ENCODE results near the gene PIP5K1C.

PIP5K1C gene

DNA sequence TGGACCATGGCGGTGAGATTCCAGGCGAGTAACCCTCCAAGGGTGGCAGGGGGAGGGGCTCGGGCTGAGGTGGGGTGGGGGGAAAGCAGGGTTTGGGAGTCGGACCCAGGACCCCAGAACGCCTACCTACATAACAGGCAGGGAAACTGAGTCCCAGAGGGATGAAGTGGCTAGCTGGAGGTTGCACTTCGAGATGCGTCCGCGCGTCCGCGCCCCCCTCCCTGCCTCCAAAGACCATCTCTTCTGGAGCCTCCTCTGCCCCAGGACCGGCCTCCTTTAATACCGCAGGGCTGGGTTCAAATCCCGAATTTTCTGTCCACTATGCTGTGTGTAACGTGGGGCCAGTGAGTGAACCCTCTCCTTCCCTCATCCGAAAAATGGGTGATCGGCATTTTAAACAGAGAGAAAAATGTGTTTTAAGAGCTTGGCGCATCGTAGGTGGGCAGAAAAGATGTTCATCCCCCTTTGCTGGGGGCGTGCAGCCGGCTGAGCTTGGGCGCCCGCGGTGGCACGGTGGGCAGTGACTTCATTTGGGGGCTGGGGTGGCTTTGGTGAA is 21.7 kb upstream of the PIP5K1C start:
- DNase-seq (ENCODE audit: low spot score): no peak

GRCh38 chr19:3721131-3721886 is 21.0 kb upstream of the PIP5K1C start:
- peak; percentile 95 for DNase-seq (ENCODE audit: low spot score)

DNA sequence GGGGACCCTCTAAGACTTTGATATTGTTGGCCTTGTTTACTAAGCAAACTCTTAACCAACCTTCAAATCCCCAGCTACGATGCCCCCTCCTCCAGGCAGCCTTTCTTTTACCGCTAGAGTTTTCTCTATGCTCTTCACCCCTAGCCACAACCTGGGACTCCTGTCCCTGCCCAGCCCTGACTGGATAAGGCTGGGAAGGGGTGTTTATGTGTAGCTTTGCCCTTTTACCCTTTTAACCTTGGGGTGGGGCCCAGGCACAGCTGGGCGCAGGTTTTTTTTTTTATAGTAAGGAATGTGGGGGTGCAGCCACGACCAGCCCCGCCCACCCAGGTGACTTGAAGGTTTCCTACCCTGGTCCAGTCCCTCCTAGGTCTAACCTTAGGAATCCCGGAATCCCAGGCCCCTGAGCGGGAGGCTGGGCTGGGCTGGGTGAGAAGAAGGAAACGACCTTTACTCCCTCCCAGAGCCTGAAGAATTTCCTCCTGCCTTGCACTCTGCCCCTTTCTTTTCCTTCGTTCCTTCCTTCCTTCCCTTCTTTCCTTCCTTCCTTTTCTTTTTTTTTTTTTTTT is 20.2 kb upstream of the PIP5K1C start:
- DNase-seq (ENCODE audit: low spot score): no peak

DNA sequence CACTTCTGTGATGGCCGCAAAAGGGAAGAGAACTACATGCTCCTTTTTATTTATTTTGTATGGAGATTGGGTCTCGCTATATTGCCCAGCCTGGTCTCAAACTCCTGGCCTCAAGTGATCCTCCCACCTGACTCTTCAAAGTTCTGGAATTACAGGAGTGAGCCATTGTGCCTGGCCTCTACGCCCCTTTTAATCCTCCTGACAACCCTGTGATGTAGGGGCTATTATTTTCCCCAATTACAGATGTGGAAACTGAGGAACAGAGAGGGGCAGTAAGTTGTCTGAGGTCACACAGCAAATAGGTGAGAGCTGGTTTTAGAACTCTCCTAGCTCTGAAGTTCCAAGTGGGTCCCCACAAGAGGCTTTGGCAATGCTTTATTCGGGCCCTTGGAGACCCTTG is 19.6 kb upstream of the PIP5K1C start:
- DNase-seq (ENCODE audit: low spot score): no peak

DNA sequence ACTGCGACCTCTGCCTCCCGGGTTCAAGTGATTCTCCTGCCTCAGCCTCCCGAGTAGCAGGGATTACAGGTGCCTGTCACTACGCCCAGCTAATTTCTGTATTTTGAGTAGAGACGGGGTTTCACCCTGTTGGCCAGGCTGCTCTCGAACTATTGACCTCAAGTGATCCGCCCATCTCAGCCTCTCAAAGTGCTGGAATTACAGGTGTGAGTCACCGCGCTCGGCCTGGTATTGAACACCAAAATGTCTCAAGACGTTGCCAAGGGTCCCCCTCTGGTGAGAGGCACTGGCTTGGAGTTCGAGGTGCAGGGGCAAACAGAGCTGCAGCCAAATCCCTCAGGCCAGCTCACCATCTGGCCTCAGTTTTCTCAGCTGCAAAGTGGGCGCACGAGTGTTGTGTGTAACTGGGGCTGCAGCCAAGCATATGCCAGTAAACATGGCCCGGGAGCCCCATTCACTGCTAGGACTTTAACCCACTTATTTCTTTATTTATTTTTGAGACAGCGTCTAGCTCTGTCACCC is 15.9 kb upstream of the PIP5K1C start:
- no peak for DNase-seq (ENCODE audit: low spot score)

DNA sequence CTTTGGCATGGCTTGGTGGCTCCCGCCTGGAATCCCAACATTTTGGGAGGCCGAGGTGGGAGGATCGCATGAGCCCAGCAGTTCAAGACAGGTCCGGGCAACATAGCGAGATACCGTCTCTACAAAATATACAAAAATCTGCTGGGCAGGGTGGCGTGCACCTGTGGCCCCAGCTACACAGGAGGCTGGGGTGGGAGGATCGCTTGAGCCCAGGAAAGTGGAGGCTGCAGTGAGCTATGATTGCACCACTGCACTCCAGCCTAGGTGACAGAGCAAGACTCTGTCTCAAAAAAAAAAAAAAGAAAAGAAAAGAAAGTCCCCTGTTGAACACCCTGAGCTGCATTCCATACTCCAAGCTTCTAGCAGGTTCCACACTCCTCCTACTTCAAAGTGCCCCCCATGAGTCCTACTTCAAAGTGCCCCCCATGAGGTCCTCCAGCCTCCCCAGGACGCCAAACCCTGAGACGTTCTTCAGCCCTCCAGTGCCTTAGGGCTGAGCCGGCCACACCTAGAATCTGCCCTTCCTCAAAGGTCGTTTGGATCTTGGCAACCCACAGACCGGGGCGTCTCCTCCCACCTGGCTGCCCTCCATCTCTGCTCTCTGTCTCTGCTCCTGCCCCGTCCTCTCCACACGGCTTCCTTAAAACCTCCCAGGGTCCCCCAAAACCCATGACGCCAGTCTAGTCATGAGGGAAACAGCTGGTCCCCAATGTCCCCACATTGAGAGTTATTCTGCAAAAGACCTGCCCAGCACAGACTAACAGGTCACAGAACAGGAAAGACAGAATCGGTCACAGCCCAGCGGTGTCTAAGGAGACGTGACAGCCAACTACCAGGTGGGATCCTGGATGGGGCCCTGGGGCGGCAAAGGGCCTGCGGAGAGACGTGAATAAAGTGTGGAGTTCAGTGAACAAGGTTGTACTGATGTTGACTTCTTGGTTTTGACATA is 12.7 kb upstream of the PIP5K1C start:
- no peak for DNase-seq (ENCODE audit: low spot score)

- DNase-seq (ENCODE audit: low spot score): no peak
Measured at GRCh38 chr19:3710265-3710812, 10.1 kb upstream of the PIP5K1C start.

DNA sequence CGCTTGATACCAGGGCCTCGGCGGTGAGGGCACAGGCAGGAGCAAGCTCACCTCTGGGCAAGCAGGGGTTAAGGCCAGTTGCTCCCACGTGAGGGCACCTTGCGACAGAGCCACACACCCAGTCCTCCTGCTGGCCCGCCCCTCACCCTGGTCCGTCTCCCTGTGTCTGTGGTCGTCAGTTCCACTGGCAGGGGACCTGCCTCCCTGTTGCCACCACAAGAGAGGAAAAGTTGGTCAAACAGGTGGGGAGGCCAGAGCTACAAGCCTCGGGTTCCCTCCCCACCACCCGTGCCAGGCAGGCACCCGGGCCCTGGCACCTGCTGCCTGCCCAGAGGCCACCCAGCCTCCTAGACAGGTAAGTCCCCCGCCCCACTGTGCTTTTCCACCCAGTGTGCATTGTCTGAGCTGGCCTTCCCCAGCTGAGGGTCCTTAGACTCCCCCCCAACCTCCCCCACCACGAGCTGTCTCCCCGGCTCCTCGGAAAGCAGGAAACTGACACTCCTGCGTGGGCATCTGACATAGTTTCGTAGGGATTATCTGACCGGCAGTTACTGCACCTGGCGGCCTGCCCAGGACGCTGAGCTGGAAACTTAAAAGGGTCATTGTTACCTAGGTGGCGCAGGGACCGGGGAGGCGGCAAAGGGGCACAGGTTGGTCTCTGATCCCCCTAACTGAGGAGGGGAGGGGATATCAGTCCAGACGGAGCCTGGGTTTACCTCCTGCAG is 8.1 kb upstream of the PIP5K1C start, which contains the start of gene TJP3:
Gene TJP3 (plus strand): TSS at position 178 of the 725 bp plus-strand sequence. CDS start 20,049 bp downstream, outside the sequence.
- no peak for DNase-seq (ENCODE audit: low spot score)

GRCh38 chr19:3707868-3708206 is 7.6 kb upstream of the PIP5K1C start:
- no peak for DNase-seq (ENCODE audit: low spot score)

GRCh38 chr19:3701200-3701599 is 932 bp upstream of the PIP5K1C start:
- no peak for DNase-seq (ENCODE audit: low spot score)

- no peak for DNase-seq (ENCODE audit: low spot score)
Measured at GRCh38 chr19:3699741-3700241, 477 bp downstream of the PIP5K1C start.

DNA sequence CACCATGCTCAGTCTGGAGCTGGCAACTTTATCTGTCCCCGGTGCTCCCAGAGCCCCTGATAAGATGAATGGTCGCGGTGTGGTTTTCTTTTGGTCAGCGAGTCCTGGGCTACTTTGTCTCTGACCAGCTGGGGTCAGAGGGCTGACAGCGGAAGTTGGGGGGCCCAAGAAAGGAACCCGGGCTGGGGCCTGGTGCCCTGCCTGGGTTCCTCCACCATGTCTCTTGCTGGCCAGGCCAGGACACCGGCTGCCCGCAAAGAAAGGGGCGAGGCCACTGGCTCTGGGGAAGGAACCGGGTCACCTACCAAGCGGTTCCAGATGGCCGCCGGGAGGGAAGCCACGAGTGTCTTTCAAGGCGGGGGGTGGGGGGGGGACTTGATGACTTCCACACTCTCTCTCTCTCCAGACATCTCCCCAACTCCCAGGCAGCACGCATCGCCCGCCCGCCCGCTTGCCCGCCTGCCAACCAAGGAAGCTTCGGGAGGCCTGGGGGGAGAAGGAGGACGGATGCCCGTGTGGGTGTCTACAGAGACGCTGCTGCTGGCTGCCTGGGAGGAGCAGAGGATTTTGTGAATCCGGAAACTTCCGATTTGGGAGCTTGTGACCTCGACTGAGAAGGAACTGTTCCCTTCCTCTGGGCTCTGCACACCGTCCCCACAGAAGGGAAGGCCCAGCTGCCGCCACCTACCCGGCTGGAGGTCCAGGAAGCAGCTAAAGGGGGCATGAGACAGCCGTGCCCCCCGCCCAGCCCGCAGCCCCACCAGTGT is 1.1 kb downstream of the PIP5K1C start:
- DNase-seq (ENCODE audit: low spot score): peak; percentile 81

- DNase-seq (ENCODE audit: low spot score): no peak
Measured at GRCh38 chr19:3698386-3698950, 1.8 kb downstream of the PIP5K1C start.

- DNase-seq (ENCODE audit: low spot score): no peak
Measured at GRCh38 chr19:3697671-3698385, 2.4 kb downstream of the PIP5K1C start.

- DNase-seq (ENCODE audit: low spot score): no peak
Measured at GRCh38 chr19:3697094-3697493, 3.2 kb downstream of the PIP5K1C start.

DNA sequence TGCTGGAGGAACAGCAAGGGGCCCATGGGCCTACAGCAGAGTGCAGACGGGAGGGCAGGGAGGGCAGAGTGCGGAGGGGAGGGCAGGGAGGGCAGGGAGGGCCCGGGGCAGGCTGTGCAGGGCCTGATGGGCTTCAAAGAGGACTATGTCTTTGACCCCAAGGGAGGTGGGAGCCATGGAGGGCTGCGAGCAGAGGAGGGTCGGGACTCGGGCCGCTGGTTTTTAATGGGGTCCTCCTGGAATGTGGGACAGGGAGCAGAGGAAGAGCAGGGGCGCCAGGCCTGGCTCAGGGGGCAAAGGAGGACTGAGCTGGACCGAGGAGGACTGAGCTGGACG is 3.6 kb downstream of the PIP5K1C start:
- no peak for DNase-seq (ENCODE audit: low spot score)

DNA sequence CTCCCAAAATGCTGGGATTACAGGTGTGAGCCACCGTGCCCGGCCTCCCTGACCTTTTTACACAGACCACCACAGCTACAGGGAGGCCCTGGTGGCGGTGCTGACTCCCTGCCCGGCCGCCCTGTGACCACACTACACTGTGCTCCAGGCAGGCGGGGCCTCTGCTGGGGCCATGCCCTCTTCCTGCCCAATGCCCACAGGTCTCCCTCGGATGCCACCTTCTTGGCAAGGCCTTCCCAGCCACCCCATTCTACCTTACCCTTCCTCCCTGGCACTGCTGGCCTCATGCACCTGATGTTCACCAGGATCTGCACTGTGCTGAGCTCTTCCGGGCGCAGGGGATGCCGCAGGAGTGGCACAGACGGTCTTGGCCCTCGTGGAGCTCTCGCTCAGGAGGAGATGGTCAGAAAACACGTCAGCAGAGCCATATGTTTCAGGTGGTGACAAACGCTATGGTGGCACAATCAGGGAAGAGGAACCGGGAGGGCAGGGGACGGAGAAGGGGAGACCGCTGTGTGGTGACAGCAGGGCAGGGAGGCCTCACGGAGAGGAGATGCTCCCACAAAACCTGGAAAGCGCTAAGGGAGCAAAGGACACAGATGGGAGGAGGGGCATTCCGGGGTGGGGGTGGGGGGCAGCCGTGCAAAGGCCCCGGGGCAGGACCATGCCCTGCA is 4.1 kb downstream of the PIP5K1C start:
- DNase-seq (ENCODE audit: low spot score): no peak

- DNase-seq (ENCODE audit: low spot score): no peak
Measured at GRCh38 chr19:3695124-3695733, 5.0 kb downstream of the PIP5K1C start.

Measured in AG08396 (cell line).